ENCODE results near the gene YBX1. TPM values are rescaled to one million over a fixed set of nuclear protein-coding genes. Genes with fewer than 3 reads are reported as not detected.

The YBX1 gene
- polyA plus RNA-seq, 3 donors from 2014 or later = 51.5 to 70.0 (median 69.4) TPM

DNA sequence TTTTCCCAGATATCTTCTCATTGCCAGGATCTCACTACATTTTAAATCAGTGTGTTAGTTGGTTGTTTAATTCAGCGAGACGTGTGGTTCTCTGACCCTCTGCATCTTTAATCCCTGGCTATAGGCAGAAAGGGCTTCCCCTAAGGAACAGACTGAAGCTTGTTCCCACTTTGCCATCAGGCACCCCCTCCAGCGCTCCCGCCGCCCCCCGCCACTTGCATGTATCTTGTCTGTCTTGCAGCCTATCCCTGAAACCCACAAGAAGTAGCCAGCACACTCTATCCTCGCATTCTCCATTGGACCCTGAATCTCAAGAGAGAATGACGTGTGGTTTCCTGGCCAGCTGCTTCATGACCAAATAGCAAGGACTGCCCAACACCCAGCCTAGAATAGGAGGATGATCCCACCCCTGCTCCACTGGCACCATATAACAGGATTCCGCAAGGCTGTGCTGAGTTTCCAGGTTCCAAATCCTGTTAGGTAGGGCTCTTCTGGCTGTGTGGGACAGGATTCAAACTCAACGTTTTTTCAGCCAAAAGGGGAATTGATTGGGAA is 50.0 kb downstream of the YBX1 start:
- DNase-seq = no peak
- no peaks in the 10 kb centered on the region for H3K9me3 Mint-ChIP-seq
- no peak overlapping the region for H3K4me3 Mint-ChIP-seq
- peaks cover 0 to 2% (median 0%) of the 10 kb centered on the region in 3 donors for H3K27me3 Mint-ChIP-seq (ENCODE audit: low read depth in 3 of 3)
- H3K36me3 Mint-ChIP-seq = no peaks in the 10 kb centered on the region
- no peaks in the 10 kb centered on the region for H3K4me1 Mint-ChIP-seq
- peak overlapping the region in 1 of 6 donors; percentile 7 for H3K27ac Mint-ChIP-seq

DNA sequence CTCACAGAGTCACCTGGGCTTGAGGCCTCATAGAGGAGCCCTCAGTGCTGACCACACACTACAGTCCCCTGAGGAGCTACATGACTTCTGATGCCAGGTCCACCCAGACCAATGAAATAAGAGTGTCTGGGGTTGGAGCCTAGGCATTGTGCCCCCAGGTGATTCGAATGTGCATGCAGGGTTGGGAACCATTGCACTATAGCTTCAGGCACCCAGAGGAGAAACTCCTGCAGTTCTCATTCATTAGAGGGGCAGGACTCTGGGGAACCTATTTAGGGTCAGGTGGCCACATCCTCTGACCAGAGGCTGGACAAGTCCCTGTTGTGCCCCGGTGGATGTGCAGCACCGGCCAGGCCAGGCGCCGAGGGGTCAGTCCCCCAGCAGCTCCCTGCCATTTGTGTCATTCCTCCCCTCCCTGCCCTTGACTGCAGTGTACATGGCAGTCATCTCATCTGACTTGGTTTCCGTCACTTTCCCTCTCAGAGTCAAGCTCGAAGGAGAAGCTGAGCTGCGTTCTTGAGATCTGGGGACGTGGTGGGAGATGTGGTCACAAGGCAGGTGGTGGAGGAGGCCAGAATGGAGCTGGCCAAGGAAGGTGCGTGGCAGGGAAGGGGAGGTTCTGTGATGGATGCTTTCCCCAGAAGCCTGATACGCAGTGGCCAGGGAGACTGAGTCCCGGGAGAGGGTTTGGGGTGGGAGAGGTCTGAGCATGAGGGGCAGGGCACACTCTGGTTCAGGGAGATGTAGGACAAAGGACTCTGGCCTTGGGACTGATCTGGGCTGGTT is 51.4 kb downstream of the YBX1 start:
- Mint-ChIP-seq H3K4me1 (no peaks in the 10 kb centered on the region), H3K36me3 (no peaks in the 10 kb centered on the region), H3K4me3 (no peak overlapping the region), H3K9me3 (no peaks in the 10 kb centered on the region), H3K27ac (peak overlapping the region in 1 of 6 donors; percentile 19), H3K27me3 (ENCODE audit: low read depth in 3 of 3) (peaks cover 0 to 2% (median 0%) of the 10 kb centered on the region in 3 donors)
- DNase-seq = no peak

DNA sequence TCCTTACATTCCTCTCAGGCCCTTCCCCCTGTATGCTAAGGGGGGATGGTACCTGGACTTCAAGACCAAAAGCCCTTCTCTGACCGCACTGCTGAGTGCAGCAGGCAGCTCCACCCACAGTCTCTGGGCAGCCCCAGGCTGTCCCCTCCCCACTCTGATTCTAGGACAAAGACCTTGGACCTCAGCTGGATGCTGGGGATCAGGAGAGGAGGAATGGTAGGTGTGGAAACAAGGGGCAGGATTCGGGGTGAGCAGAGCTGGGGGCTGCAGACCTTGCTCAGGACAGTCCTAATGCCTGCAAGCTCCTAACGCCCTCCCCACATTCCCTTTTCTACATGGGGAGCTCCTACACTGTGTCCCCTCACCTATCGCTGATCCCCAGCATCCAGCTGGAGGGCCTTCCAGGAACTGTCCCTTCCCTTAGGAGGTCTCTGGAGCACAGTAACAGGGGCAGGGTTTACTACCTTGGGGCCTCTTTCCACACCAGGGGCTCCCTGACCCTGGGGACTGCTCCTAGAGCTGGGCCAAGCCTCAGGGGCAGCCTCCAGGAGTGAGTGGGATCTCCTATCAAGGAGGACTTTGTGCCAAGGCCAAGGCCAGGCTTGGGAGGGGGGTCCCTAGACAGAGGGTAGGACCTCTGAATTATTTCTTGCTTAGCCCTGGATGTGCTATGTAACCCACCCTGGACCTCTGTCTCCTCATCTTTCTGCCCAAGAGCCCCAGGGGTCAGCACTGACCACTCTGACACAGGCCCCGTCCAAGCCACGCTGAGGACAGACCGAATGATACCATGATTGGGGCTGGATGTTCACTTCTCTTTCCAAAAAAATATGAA is 52.2 kb downstream of the YBX1 start:
- peaks cover 0 to 2% (median 0%) of the 10 kb centered on the region in 3 donors for H3K27me3 Mint-ChIP-seq (ENCODE audit: low read depth in 3 of 3)
- no peaks in the 10 kb centered on the region for H3K9me3 Mint-ChIP-seq
- no peak overlapping the region for H3K27ac Mint-ChIP-seq
- no peaks in the 10 kb centered on the region for H3K4me1 Mint-ChIP-seq
- DNase-seq = no peak
- H3K4me3 Mint-ChIP-seq = no peak overlapping the region
- H3K36me3 Mint-ChIP-seq = no peaks in the 10 kb centered on the region

DNA sequence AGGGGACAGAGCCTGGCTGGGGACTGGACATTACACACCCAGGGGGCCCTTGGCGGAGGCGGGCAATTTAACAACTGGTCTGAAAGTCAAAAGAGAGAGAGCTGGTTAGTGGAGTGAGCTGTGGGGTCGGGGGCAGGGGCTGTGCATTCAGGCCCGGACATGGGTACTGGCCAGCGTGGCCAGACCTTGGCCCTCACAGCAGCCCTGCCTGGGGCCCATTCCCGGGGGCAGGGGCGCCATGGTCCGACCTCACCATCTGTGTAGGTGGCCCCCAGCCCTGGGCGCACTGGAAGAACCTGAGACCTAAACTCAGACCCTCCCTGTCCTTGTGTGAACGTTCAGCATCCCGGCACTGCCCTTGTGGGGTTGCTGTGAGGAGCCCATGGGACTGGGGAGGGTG is 52.8 kb downstream of the YBX1 start:
- Mint-ChIP-seq H3K27ac (no peak overlapping the region), H3K27me3 (ENCODE audit: low read depth in 3 of 3) (peaks cover 0 to 2% (median 0%) of the 10 kb centered on the region in 3 donors), H3K9me3 (no peaks in the 10 kb centered on the region), H3K36me3 (no peaks in the 10 kb centered on the region), H3K4me1 (no peaks in the 10 kb centered on the region), H3K4me3 (no peak overlapping the region)
- no peak for DNase-seq

GRCh38 chr1:42735477-42736105 is 53.4 kb downstream of the YBX1 start:
- no peak overlapping the region for H3K27ac Mint-ChIP-seq
- no peak for DNase-seq
- peaks cover 0 to 2% (median 0%) of the 10 kb centered on the region in 3 donors for H3K27me3 Mint-ChIP-seq (ENCODE audit: low read depth in 3 of 3)
- H3K36me3 Mint-ChIP-seq = no peaks in the 10 kb centered on the region
- no peaks in the 10 kb centered on the region for H3K4me1 Mint-ChIP-seq
- no peaks in the 10 kb centered on the region for H3K9me3 Mint-ChIP-seq
- no peak overlapping the region for H3K4me3 Mint-ChIP-seq

DNA sequence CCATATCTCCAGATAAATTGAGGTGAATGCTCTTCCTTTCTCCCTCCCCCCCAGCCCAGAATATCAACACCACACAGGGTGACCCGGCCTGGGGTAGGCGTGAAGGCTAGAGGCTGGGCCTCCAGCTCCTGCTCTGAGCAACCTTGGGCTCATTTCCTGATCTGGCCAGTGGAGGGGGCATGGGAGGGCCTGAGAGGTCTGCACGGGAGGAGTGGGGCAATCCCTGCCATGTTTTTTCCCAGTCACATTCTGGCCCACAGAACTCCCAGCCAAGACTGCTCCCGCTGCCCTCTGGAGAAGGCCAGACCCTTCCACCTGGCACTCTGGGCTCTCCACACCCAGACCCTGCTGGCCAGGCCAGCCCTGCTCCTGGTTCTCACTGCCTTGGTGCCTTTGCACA is 53.9 kb downstream of the YBX1 start:
- H3K4me1 Mint-ChIP-seq = no peaks in the 10 kb centered on the region
- H3K27me3 Mint-ChIP-seq (ENCODE audit: low read depth in 3 of 3) = peaks cover 0 to 2% (median 1%) of the 10 kb centered on the region in 3 donors
- no peak overlapping the region for H3K27ac Mint-ChIP-seq
- no peak for DNase-seq
- no peaks in the 10 kb centered on the region for H3K36me3 Mint-ChIP-seq
- H3K4me3 Mint-ChIP-seq = no peak overlapping the region
- no peaks in the 10 kb centered on the region for H3K9me3 Mint-ChIP-seq

- H3K9me3 Mint-ChIP-seq = no peaks in the 10 kb centered on the region
- no peak overlapping the region for H3K4me3 Mint-ChIP-seq
- no peaks in the 10 kb centered on the region for H3K36me3 Mint-ChIP-seq
- H3K4me1 Mint-ChIP-seq = no peaks in the 10 kb centered on the region
- H3K27ac Mint-ChIP-seq = peak overlapping the region in 1 of 6 donors; percentile 8
- peaks cover 0 to 2% (median 1%) of the 10 kb centered on the region in 3 donors for H3K27me3 Mint-ChIP-seq (ENCODE audit: low read depth in 3 of 3)
- no peak for DNase-seq
These were observed 54.5 kb downstream of the YBX1 start for GRCh38 chr1:42736571-42737200.

- H3K36me3 Mint-ChIP-seq = no peaks in the 10 kb centered on the region
- no peak overlapping the region for H3K4me3 Mint-ChIP-seq
- peaks cover 0 to 2% (median 1%) of the 10 kb centered on the region in 3 donors for H3K27me3 Mint-ChIP-seq (ENCODE audit: low read depth in 3 of 3)
- no peaks in the 10 kb centered on the region for H3K9me3 Mint-ChIP-seq
- peak overlapping the region in 2 of 6 donors; percentile 8 to 71 for H3K27ac Mint-ChIP-seq
- DNase-seq = no peak
- H3K4me1 Mint-ChIP-seq = no peaks in the 10 kb centered on the region
These were observed 55.0 kb downstream of the YBX1 start for GRCh38 chr1:42737257-42737656.

DNA sequence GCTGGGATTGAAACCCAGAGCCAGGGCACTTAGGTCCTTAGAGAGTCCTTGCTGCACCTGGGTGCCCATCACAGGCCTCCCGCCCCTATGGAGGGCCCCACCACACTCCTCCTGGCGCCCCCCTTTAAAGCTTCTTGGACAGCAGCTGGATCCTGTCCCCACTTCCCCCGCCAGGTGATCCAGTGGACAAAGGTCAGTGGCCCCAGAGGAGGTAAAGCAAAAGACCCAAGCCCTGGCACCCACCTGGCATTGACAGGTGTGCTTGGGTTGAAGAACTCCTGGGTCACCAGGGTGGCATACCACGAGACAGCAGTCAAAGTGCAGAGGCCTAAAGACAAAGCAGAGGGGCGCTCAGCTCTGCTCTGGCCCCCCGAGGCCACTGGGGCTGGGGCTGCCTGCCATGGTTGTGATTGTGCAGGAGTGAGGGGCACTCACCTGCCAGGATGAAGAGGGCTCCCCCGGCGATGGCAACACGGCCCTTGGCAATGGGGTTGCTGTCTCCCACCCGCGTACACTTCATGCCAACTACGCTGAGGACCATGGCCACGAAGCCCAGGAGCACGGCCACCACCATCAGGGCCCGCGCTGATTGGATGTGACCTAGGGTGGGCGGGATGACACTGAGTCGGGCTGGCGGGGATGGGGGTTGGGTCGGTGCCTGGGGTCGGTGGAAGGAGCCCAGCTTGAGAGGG is 55.9 kb downstream of the YBX1 start:
- Mint-ChIP-seq H3K27me3 (ENCODE audit: low read depth in 3 of 3) (peaks cover 0 to 2% (median 1%) of the 10 kb centered on the region in 3 donors), H3K9me3 (no peaks in the 10 kb centered on the region), H3K4me1 (no peaks in the 10 kb centered on the region), H3K36me3 (no peaks in the 10 kb centered on the region), H3K27ac (no peak overlapping the region), H3K4me3 (no peak overlapping the region)
- DNase-seq = no peak

GRCh38 chr1:42738678-42739226 is 56.5 kb downstream of the YBX1 start:
- no peak for DNase-seq
- Mint-ChIP-seq H3K27me3 (ENCODE audit: low read depth in 3 of 3) (peaks cover 0 to 2% (median 1%) of the 10 kb centered on the region in 3 donors), H3K4me3 (no peak overlapping the region), H3K4me1 (no peaks in the 10 kb centered on the region), H3K27ac (no peak overlapping the region), H3K36me3 (no peaks in the 10 kb centered on the region), H3K9me3 (no peaks in the 10 kb centered on the region)

DNA sequence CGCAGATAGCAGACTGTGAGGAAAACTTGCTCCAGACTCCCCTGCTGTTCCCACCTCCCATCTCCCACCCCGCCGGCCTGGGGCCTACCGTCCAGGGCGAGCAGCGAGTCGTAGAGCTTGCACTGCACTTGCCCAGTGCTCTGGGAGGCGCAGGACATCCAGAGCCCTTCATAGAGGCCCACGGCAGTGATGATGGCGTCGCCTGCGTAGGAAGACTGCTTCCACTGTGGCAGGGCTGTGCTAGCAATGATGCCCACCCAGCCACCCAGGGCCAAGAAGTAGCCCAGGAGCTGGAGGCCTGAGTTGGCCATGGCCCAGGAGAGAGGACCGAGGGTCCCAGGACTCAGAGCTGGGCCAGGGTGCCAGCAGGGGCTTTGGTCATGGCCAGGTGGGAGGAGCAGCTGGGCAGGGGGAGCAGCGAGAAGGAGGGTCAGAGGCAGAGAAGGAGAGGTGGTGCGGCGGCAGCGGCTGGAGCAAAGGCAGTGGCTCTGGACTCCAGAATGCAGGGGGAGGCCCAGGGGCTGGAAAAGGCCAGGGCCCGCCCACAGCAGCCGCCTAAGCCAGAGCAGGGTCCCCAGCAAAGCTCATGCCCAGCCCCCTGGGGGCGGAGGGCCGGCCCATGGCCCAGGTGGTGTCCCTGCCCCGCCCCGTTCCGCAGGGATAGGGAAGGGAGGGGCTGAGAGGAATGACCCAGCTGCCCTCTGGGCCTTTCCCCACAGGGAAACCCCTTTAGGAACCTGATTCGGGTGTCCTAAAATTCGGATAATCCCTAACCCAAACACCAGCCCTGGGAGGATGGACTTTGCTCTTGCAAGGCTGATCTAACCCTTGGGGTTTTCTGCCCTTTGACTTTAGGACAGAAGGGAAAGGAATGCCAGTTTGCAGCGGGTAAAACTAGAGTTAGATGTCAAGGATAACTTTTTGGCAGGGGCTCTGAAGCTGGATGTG is 57.8 kb downstream of the YBX1 start, which contains the start of gene CLDN19:
Gene CLDN19 (minus strand): TSS at position 484 of the 948 bp plus-strand sequence. CDS start 173 bp downstream, at position 311.
- DNase-seq = no peak
- Mint-ChIP-seq H3K4me1 (no peaks in the 10 kb centered on the region), H3K36me3 (no peaks in the 10 kb centered on the region), H3K4me3 (no peak within 1 kb of the TSS), H3K9me3 (no peaks in the 10 kb centered on the region), H3K27ac (no peak within 1 kb of the TSS), H3K27me3 (ENCODE audit: low read depth in 3 of 3) (peaks cover 0 to 2% (median 1%) of the 10 kb centered on the region in 3 donors)

Data from immature natural killer cell (primary cell).